Measurements from ENCODE around the gene ANXA5.

ANXA5 gene

DNA sequence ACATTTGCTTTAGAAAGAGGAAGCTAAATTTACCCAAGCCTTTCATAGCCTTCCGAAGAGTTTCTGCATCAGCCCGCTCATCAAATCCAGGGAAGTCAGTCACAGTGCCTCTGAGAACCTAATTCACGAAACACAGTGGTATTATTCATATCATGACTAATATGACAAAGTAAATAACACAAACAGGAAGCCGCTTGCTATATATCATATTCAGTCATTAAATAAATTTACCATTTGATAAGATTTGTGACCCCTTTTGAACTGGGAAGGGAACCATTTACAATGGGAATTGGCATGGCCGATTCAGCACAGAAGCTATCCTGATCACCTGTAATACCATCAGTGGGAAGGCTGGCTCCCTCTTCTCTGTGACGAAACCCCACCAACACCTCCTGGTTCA, 10.5 kb downstream of the ANXA5 start:
- peaks cover 25% of the 10 kb centered on the region for H3K4me1 ChIP-seq (ENCODE audit: low read depth, poor library complexity, severe bottlenecking)
- H3K27ac ChIP-seq: no peak overlapping the region
- H2AFZ ChIP-seq (ENCODE audit: low read depth): no peak overlapping the region
- H3K9ac ChIP-seq: no peak overlapping the region
- H3K4me2 ChIP-seq: no peak overlapping the region
- peaks cover 37% of the 10 kb centered on the region; the same call in 1 of the 2 replicates for H3K79me2 ChIP-seq (ENCODE audit: insufficient read depth, low read depth)
- H3K36me3 ChIP-seq (ENCODE audit: insufficient read depth): no peaks in the 10 kb centered on the region; the same call in 1 of the 2 replicates
- no peak overlapping the region for H3K4me3 ChIP-seq (IDR thresholded peaks at IDR 0.05; ENCODE audit: insufficient read depth, low read depth, low read length)
- no peaks in the 10 kb centered on the region for H3K27me3 ChIP-seq (ENCODE audit: insufficient read depth, low read depth)
- no peak for TF ChIP-seq CTCF (conservative IDR thresholded peaks at IDR 0.05; ENCODE audit: low read depth, low read length)
- no peaks in the 10 kb centered on the region for H4K20me1 ChIP-seq (ENCODE audit: insufficient read depth)

- H3K4me1 ChIP-seq (ENCODE audit: low read depth, poor library complexity, severe bottlenecking): peaks cover 15% of the 10 kb centered on the region
- no peaks in the 10 kb centered on the region; the same call in 1 of the 2 replicates for H3K36me3 ChIP-seq (ENCODE audit: insufficient read depth)
- no peak for TF ChIP-seq CTCF (conservative IDR thresholded peaks at IDR 0.05; ENCODE audit: low read depth, low read length)
- H3K79me2 ChIP-seq (ENCODE audit: insufficient read depth, low read depth): peaks cover 29% of the 10 kb centered on the region; the same call in 1 of the 2 replicates
- H3K4me3 ChIP-seq (IDR thresholded peaks at IDR 0.05; ENCODE audit: insufficient read depth, low read depth, low read length): no peak overlapping the region
- no peak overlapping the region for H3K9ac ChIP-seq
- no peaks in the 10 kb centered on the region for H4K20me1 ChIP-seq (ENCODE audit: insufficient read depth)
- H3K4me2 ChIP-seq: no peak overlapping the region
- no peak overlapping the region for H2AFZ ChIP-seq (ENCODE audit: low read depth)
- H3K27me3 ChIP-seq (ENCODE audit: insufficient read depth, low read depth): no peaks in the 10 kb centered on the region
- no peak overlapping the region for H3K27ac ChIP-seq
Measured at GRCh38 chr4:121685257-121685656, 11.5 kb downstream of the ANXA5 start.

GRCh38 chr4:121684561-121684960, 12.2 kb downstream of the ANXA5 start:
- H3K27me3 ChIP-seq (ENCODE audit: insufficient read depth, low read depth): no peaks in the 10 kb centered on the region
- H3K9ac ChIP-seq: no peak overlapping the region
- no peak overlapping the region for H2AFZ ChIP-seq (ENCODE audit: low read depth)
- no peak overlapping the region for H3K4me3 ChIP-seq (IDR thresholded peaks at IDR 0.05; ENCODE audit: insufficient read depth, low read depth, low read length)
- TF ChIP-seq CTCF (conservative IDR thresholded peaks at IDR 0.05; ENCODE audit: low read depth, low read length): no peak
- no peaks in the 10 kb centered on the region; the same call in 1 of the 2 replicates for H3K36me3 ChIP-seq (ENCODE audit: insufficient read depth)
- no peaks in the 10 kb centered on the region for H4K20me1 ChIP-seq (ENCODE audit: insufficient read depth)
- peaks cover 8% of the 10 kb centered on the region for H3K4me1 ChIP-seq (ENCODE audit: low read depth, poor library complexity, severe bottlenecking)
- H3K4me2 ChIP-seq: no peak overlapping the region
- H3K27ac ChIP-seq: no peak overlapping the region
- peaks cover 22% of the 10 kb centered on the region; the same call in 1 of the 2 replicates for H3K79me2 ChIP-seq (ENCODE audit: insufficient read depth, low read depth)

DNA sequence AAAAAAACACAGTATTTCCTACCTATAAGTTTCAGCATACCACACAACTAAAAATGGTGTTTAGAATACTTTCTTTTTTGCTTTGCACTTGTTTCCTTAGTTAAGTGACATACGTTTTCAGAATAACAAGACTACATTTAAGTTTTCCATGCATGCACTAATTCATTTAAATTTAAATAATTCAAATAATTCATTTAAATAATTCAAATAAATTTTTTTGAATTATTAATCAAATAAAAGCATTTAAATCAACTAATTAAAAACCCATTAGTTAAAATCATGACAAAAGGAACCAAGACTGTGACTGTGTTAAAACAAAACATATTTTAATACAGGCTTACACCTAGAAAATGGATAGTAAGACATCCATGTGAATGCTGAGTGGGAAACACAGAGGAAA, 12.8 kb downstream of the ANXA5 start:
- peaks cover 3% of the 10 kb centered on the region for H3K4me1 ChIP-seq (ENCODE audit: low read depth, poor library complexity, severe bottlenecking)
- no peak for TF ChIP-seq CTCF (conservative IDR thresholded peaks at IDR 0.05; ENCODE audit: low read depth, low read length)
- no peak overlapping the region for H3K4me3 ChIP-seq (IDR thresholded peaks at IDR 0.05; ENCODE audit: insufficient read depth, low read depth, low read length)
- no peaks in the 10 kb centered on the region for H4K20me1 ChIP-seq (ENCODE audit: insufficient read depth)
- no peak overlapping the region for H2AFZ ChIP-seq (ENCODE audit: low read depth)
- H3K27me3 ChIP-seq (ENCODE audit: insufficient read depth, low read depth): no peaks in the 10 kb centered on the region
- no peak overlapping the region for H3K4me2 ChIP-seq
- no peaks in the 10 kb centered on the region; the same call in 1 of the 2 replicates for H3K36me3 ChIP-seq (ENCODE audit: insufficient read depth)
- H3K79me2 ChIP-seq (ENCODE audit: insufficient read depth, low read depth): peaks cover 17% of the 10 kb centered on the region; the same call in 1 of the 2 replicates
- H3K9ac ChIP-seq: no peak overlapping the region
- H3K27ac ChIP-seq: no peak overlapping the region
